ENCODE measurements around the gene P3H1.
A peak's percentile ranks its signal among the peaks of the same experiment; 100 is the strongest.

Gene P3H1

DNA sequence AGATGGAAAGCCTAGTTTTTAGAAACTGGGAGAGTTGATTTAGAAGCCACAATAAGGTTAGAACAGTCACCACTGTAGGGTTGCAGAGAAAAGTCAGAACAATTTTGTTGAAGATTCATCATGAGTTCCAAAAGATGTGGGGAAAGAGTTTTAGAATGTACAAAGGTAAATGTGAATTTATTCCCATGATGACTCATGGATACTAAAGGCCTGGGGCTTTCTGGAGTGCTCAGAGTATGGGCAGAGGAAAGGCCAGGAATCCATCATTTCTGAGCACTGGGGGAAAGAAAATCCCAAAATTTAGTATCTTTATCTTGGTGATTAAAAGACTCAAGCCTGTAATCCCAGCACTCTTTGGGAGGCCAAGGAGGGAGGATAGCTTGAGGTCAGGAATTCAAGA, 66.8 kb downstream of the P3H1 start:
- H3K4me1 ChIP-seq (ENCODE audit: control insufficient read depth, insufficient read depth, low read length): no peaks in the 10 kb centered on the region
- no peak for TF ChIP-seq ZNF544 (tag by site-specific recombination; IDR thresholded peaks at IDR 0.05)
- no peak overlapping the region for H3K4me3 ChIP-seq (ENCODE audit: low read depth, low read length)
- no peak overlapping the region for H3K27ac ChIP-seq (ENCODE audit: extremely low read depth, low read depth, low read length)
- no peaks in the 10 kb centered on the region for H3K9me3 ChIP-seq (ENCODE audit: control insufficient read depth, insufficient read depth, low read depth, low read length)
- CTCF ChIA-PET: no interaction called here
- POLR2A ChIA-PET: no interaction called here
- H3K36me3 ChIP-seq (ENCODE audit: control insufficient read depth in 2 of 2, insufficient read depth in 1 of 2, low read length in 2 of 2): peaks cover 58 to 100% of the 10 kb centered on the region in 2 experiments

DNA sequence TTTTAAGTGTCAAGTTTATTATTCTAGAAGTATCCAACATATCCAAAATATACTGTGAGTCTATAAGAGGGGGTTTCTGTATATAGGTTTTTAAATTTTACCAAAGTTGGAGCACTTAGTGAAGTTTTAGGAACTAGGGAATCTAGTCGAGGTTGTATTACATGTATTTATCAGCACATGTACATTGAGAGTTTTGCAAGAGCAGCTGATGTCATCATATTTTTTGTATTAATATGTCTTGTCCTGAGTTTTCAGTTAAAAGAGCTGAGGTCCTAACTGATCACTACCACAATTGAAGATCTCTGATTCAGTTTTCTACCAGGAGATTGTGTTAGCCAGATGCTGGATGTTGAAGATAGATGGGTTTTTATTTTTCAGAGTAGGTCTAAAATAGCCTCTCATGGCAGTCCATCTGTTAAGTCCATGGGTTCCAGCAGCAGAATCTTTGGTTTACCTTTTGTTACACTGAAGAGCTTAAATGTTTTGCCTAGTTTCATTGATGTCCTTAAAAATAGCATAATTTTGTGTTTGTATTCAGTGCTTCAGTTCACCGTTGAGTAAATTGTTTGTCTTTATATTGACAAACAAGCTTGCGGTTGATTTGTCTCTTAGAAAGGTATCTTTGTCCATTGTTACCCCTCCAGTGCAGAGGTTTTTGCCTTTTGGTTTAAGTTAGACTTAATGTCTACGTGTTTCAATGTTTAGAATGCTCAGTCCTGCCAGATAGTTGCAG, 68.6 kb downstream of the P3H1 start:
- TF ChIP-seq ZNF214 (tag by site-specific recombination; IDR thresholded peaks at IDR 0.05; ENCODE audit: borderline replicate concordance) (peak; percentile 50; the same call in 1 of the 2 replicates), KLF10 (tag by site-specific recombination; IDR thresholded peaks at IDR 0.05) (no peak)
- ChIA-PET POLR2A (interaction anchor here (0.7 kb wide), 1 partner anchor 16 kb away, joined by 3 read pairs; the partner anchor contains the start of gene YBX1), CTCF (no interaction called here)
- Histone ChIP-seq H3K4me3 (ENCODE audit: low read depth, low read length) (no peak overlapping the region), H3K4me1 (ENCODE audit: control insufficient read depth, insufficient read depth, low read length) (no peaks in the 10 kb centered on the region), H3K27ac (ENCODE audit: extremely low read depth, low read depth, low read length) (no peak overlapping the region), H3K36me3 (ENCODE audit: control insufficient read depth in 2 of 2, insufficient read depth in 1 of 2, low read length in 2 of 2) (peaks cover 47 to 100% of the 10 kb centered on the region in 2 experiments), H3K9me3 (ENCODE audit: control insufficient read depth, insufficient read depth, low read depth, low read length) (no peaks in the 10 kb centered on the region)
